Neural crest cell (in vitro differentiated cells): ENCODE data around the gene GDF10. TPM values are rescaled to one million over a fixed set of nuclear protein-coding genes. Genes with fewer than 3 reads are reported as not detected.
A peak's percentile ranks its signal among the peaks of the same experiment; 100 is the strongest.

ENCODE experiments used
- DNase-seq: peaks from one replicate; pipeline ENCODE4 v3.0.0; 2021; ENCODE audit warnings: low read depth, mixed read lengths, low spot score
- H3K27ac Mint-ChIP-seq: one replicate; pipeline ENCODE4 v1.8.0; 2021; ENCODE audit warnings: mild to moderate bottlenecking, mixed read lengths; ENCODE audit not compliant: unreplicated experiment
- H3K27me3 Mint-ChIP-seq: 2 replicates; pipeline ENCODE4 v1.8.0; 2021; ENCODE audit warnings: low read depth, mild to moderate bottlenecking, mixed read lengths
- H3K36me3 Mint-ChIP-seq: 2 replicates; pipeline ENCODE4 v1.8.0; 2021; ENCODE audit warnings: low read depth, mild to moderate bottlenecking, mixed read lengths
- H3K4me1 Mint-ChIP-seq: 2 replicates; pipeline ENCODE4 v1.8.0; 2021; ENCODE audit warnings: mixed read lengths
- H3K4me3 Mint-ChIP-seq: one replicate; pipeline ENCODE4 v1.8.0; 2021; ENCODE audit warnings: mild to moderate bottlenecking, mixed read lengths
- H3K9me3 Mint-ChIP-seq: 2 replicates; pipeline ENCODE4 v1.8.0; 2021; ENCODE audit warnings: mixed read lengths
- CTCF ChIP-seq: fragments of 200-600 bp; sonication (generic); conservative IDR thresholded peaks from 2 replicates; pipeline ENCODE4 v1.5.0; 2021; ENCODE audit warnings: antibody characterized with exemption, mild to moderate bottlenecking
- total RNA-seq: library from RNA; stranded (reverse); gene quantifications from 2 replicates; pipeline ENCODE4 v1.2.1, GENCODE V29; 2021

The GDF10 gene
- total RNA-seq, 1 donor from 2014 or later: 2.9 TPM

- no peaks in the 10 kb centered on the region for H3K36me3 Mint-ChIP-seq
- H3K9me3 Mint-ChIP-seq: no peaks in the 10 kb centered on the region
- H3K27ac Mint-ChIP-seq: no peak overlapping the region
- H3K4me1 Mint-ChIP-seq: peaks cover 39% of the 10 kb centered on the region
- TF ChIP-seq CTCF: no peak
- H3K27me3 Mint-ChIP-seq: peaks cover 20% of the 10 kb centered on the region
- DNase-seq: no peak
- H3K4me3 Mint-ChIP-seq: no peak overlapping the region
These were observed 5.9 kb upstream of the GDF10 start for GRCh38 chr10:47294057-47294456.

GRCh38 chr10:47294501-47294900 lies 5.5 kb upstream of the GDF10 start:
- no peaks in the 10 kb centered on the region for H3K9me3 Mint-ChIP-seq
- H3K27ac Mint-ChIP-seq: no peak overlapping the region
- H3K4me1 Mint-ChIP-seq: peaks cover 44% of the 10 kb centered on the region
- TF ChIP-seq CTCF: no peak
- peaks cover 24% of the 10 kb centered on the region for H3K27me3 Mint-ChIP-seq
- no peak for DNase-seq
- H3K4me3 Mint-ChIP-seq: no peak overlapping the region
- H3K36me3 Mint-ChIP-seq: no peaks in the 10 kb centered on the region

- H3K36me3 Mint-ChIP-seq: no peaks in the 10 kb centered on the region
- H3K4me3 Mint-ChIP-seq: peak overlapping the region; percentile 70
- peaks cover 47% of the 10 kb centered on the region for H3K4me1 Mint-ChIP-seq
- TF ChIP-seq CTCF: no peak
- no peaks in the 10 kb centered on the region for H3K9me3 Mint-ChIP-seq
- peaks cover 27% of the 10 kb centered on the region for H3K27me3 Mint-ChIP-seq
- DNase-seq: no peak
- no peak overlapping the region for H3K27ac Mint-ChIP-seq
These were observed 4.6 kb upstream of the GDF10 start for GRCh38 chr10:47295411-47295810.

- TF ChIP-seq CTCF: no peak
- Mint-ChIP-seq H3K4me3 (peak overlapping the region; percentile 70), H3K4me1 (peaks cover 52% of the 10 kb centered on the region), H3K27ac (peak overlapping the region; percentile 46), H3K9me3 (no peaks in the 10 kb centered on the region), H3K36me3 (no peaks in the 10 kb centered on the region), H3K27me3 (peaks cover 34% of the 10 kb centered on the region)
- DNase-seq: no peak
These were observed 3.7 kb upstream of the GDF10 start for GRCh38 chr10:47296156-47296894.

GRCh38 chr10:47296941-47297340 lies 3.1 kb upstream of the GDF10 start:
- DNase-seq: no peak
- Mint-ChIP-seq H3K27ac (peak overlapping the region; percentile 22), H3K4me3 (peak overlapping the region; percentile 4), H3K27me3 (peaks cover 35% of the 10 kb centered on the region), H3K4me1 (peaks cover 53% of the 10 kb centered on the region), H3K36me3 (no peaks in the 10 kb centered on the region), H3K9me3 (no peaks in the 10 kb centered on the region)
- TF ChIP-seq CTCF: no peak
